ENCODE results near the gene SGSM1. TPM values are rescaled to one million over a fixed set of nuclear protein-coding genes. Genes with fewer than 3 reads are reported as not detected.

Gene SGSM1
- total RNA-seq, 4 donors from 2014 or later, result 0.07 to 0.44 (median 0.41) TPM; not detected in 1

GRCh38 chr22:24952837-24953383 lies 146.9 kb downstream of the SGSM1 start:
- in situ Hi-C loops (cut with MboI; ENCODE audit: low sequenced_read_pairs in 4 of 4), result loop anchor here in 2 of 4 donors (5.0 to 10.0 kb wide), 2 partner anchors 52 to 94 kb away; no protein-coding TSS in a partner anchor
- Histone ChIP-seq H3K4me3 (peak overlapping the region; percentile 66 to 82 (median 78)), H3K36me3 (no peaks in the 10 kb centered on the region), H3K27me3 (peaks cover 10 to 32% (median 10%) of the 10 kb centered on the region in 3 donors), H3K4me1 (peaks cover 13 to 18% of the 10 kb centered on the region in 2 donors), H3K27ac (peak overlapping the region; percentile 52 to 75 (median 64)), H3K9me3 (no peaks in the 10 kb centered on the region)
- TF ChIP-seq CTCF (IDR thresholded peaks at IDR 0.05 in 4 of 5, conservative IDR thresholded peaks at IDR 0.05 in 1 of 5), result no peak
- TF ChIP-seq POLR2A (IDR thresholded peaks at IDR 0.05), result no peak
- peak; percentile 61 to 72 for ATAC-seq
- intact Hi-C loops (cut with DNase I; ENCODE audit: low total_unique reads), result loop anchor here (1.0 kb wide), 2 partner anchors 75 to 96 kb away; no protein-coding TSS in a partner anchor
- peak in 1 of 2 donors; percentile 29 for DNase-seq

- H3K27ac ChIP-seq, result peak overlapping the region; percentile 52 to 75 (median 64)
- TF ChIP-seq POLR2A (IDR thresholded peaks at IDR 0.05) (no peak), CTCF (IDR thresholded peaks at IDR 0.05 in 4 of 5, conservative IDR thresholded peaks at IDR 0.05 in 1 of 5) (no peak)
- H3K36me3 ChIP-seq, result no peaks in the 10 kb centered on the region
- peak overlapping the region; percentile 66 to 82 (median 78) for H3K4me3 ChIP-seq
- peaks cover 13 to 18% of the 10 kb centered on the region in 2 donors for H3K4me1 ChIP-seq
- in situ Hi-C loops (cut with MboI; ENCODE audit: low sequenced_read_pairs in 4 of 4) (loop anchor here in 2 of 4 donors (5.0 to 10.0 kb wide), 2 partner anchors 51 to 94 kb away; no protein-coding TSS in a partner anchor), intact Hi-C loops (cut with DNase I; ENCODE audit: low total_unique reads) (no loop called here)
- DNase-seq (no peak), ATAC-seq (peak in 1 of 2 donors; percentile 2)
- H3K27me3 ChIP-seq, result peaks cover 7 to 30% (median 10%) of the 10 kb centered on the region in 3 donors
- H3K9me3 ChIP-seq, result no peaks in the 10 kb centered on the region
Measured at GRCh38 chr22:24953384-24954113, 147.5 kb downstream of the SGSM1 start.

GRCh38 chr22:24954114-24954463 lies 148.1 kb downstream of the SGSM1 start:
- Histone ChIP-seq H3K4me3 (peak overlapping the region in 3 of 4 donors; percentile 73 to 82 (median 82)), H3K36me3 (no peaks in the 10 kb centered on the region), H3K9me3 (no peaks in the 10 kb centered on the region), H3K4me1 (peaks cover 13 to 18% of the 10 kb centered on the region in 2 donors), H3K27ac (peak overlapping the region; percentile 52 to 75 (median 64)), H3K27me3 (peaks cover 4 to 25% (median 6%) of the 10 kb centered on the region in 3 donors)
- in situ Hi-C loops (cut with MboI; ENCODE audit: low sequenced_read_pairs in 4 of 4) (loop anchor here in 2 of 4 donors (5.0 to 10.0 kb wide), 2 partner anchors 51 to 93 kb away; no protein-coding TSS in a partner anchor), intact Hi-C loops (cut with DNase I; ENCODE audit: low total_unique reads) (no loop called here)
- DNase-seq, result no peak
- TF ChIP-seq POLR2A (IDR thresholded peaks at IDR 0.05) (no peak), CTCF (IDR thresholded peaks at IDR 0.05 in 4 of 5, conservative IDR thresholded peaks at IDR 0.05 in 1 of 5) (no peak)
- ATAC-seq, result no peak

- in situ Hi-C loops (cut with MboI; ENCODE audit: low sequenced_read_pairs in 4 of 4), result loop anchor here in 2 of 4 donors (5.0 to 10.0 kb wide), 2 partner anchors 50 to 92 kb away; no protein-coding TSS in a partner anchor
- no peak overlapping the region for H3K27ac ChIP-seq
Measured at GRCh38 chr22:24954856-24955255, 148.8 kb downstream of the SGSM1 start.

More at GRCh38 chr22:24954856-24955255, 148.8 kb downstream of the SGSM1 start:
- no peaks in the 10 kb centered on the region for H3K36me3 ChIP-seq
- H3K27me3 ChIP-seq, result peaks cover 0 to 17% (median 4%) of the 10 kb centered on the region in 3 donors
- no peak for TF ChIP-seq CTCF (IDR thresholded peaks at IDR 0.05 in 4 of 5, conservative IDR thresholded peaks at IDR 0.05 in 1 of 5)
- TF ChIP-seq POLR2A (IDR thresholded peaks at IDR 0.05), result no peak
- intact Hi-C loops (cut with DNase I; ENCODE audit: low total_unique reads), result no loop called here
- H3K4me3 ChIP-seq, result no peak overlapping the region
- no peaks in the 10 kb centered on the region for H3K9me3 ChIP-seq
- DNase-seq (no peak), ATAC-seq (no peak)
- H3K4me1 ChIP-seq, result peaks cover 13 to 18% of the 10 kb centered on the region in 2 donors

Data from gastrocnemius medialis (tissue), 4 donors.